T-cell (primary cell): ENCODE results near the gene ASPG. TPM values are rescaled to one million over a fixed set of nuclear protein-coding genes. Genes with fewer than 3 reads are reported as not detected.

Experiments
- ATAC-seq, 4 experiments: fragments of 200-7000 bp in 3 of 4; fragments of 150-1000 bp in 1 of 4; cut with Tn5 transposase; replicated peaks in 1 of 4; 1 replicate in 3 of 4; 2 replicates in 1 of 4; pipeline ENCODE4 v1.10.0; 2021; ENCODE audit warnings: moderate library complexity in 3 of 4, mild to moderate bottlenecking in 2 of 4, moderate number of reproducible peaks in 1 of 4
- CTCF ChIA-PET, 2 donors: fragments of 300-600 bp; sonication (Branson Sonifier 250); formaldehyde crosslinking; loops; one replicate each; lab custom pipeline; 2022; ENCODE audit warnings: antibody characterized with exemption in 2 of 2; lab: Charles Lee
- POLR2A ChIA-PET, 2 donors: fragments of 300-600 bp; sonication (Branson Sonifier 250); formaldehyde crosslinking; loops; one replicate each; lab custom pipeline; 2022; ENCODE audit warnings: antibody characterized with exemption in 2 of 2; lab: Charles Lee
- DNase-seq, 35 experiments: peaks; one replicate each; pipeline versions ENCODE4 v3.0.0 to v3.0.0-alpha.2; 2013 to 2023
- H3K27ac ChIP-seq: one replicate; pipeline ENCODE4 v1.5.1; 2013; ENCODE audit warnings: low read length
- H3K27me3 ChIP-seq, 2 experiments: replicated peaks in 1 of 2; 1 replicate in 1 of 2; 2 replicates in 1 of 2; pipeline versions ENCODE4 v1.6.1 to v1.7.0; 2013; ENCODE audit warnings: low read length in 1 of 2, mixed read lengths in 1 of 2; ENCODE audit not compliant: control insufficient read depth in 2 of 2, insufficient read depth in 2 of 2; ENCODE audit errors: extremely low read depth in 1 of 2
- H3K36me3 ChIP-seq, 2 donors: 1 replicate in 1 of 2; 2 replicates in 1 of 2; pipeline versions ENCODE4 v1.6.1 to v1.7.0; 2013; ENCODE audit warnings: low read length in 1 of 2; ENCODE audit not compliant: control insufficient read depth in 2 of 2, insufficient read depth in 1 of 2; ENCODE audit errors: extremely low read depth in 1 of 2
- H3K4me1 ChIP-seq, 2 experiments: 1 replicate in 1 of 2; 2 replicates in 1 of 2; pipeline versions ENCODE4 v1.6.1 to v1.7.0; 2013; ENCODE audit warnings: low read length in 2 of 2, mixed read lengths in 1 of 2; ENCODE audit not compliant: insufficient read depth in 2 of 2, control insufficient read depth in 1 of 2; ENCODE audit errors: extremely low read depth in 1 of 2
- H3K4me3 ChIP-seq, 2 donors: 1 replicate in 1 of 2; 2 replicates in 1 of 2; pipeline versions ENCODE4 v1.5.1 to v1.7.0; 2013; ENCODE audit warnings: mild to moderate bottlenecking in 2 of 2, low read length in 1 of 2, moderate library complexity in 1 of 2; ENCODE audit not compliant: control insufficient read depth in 1 of 2; ENCODE audit errors: extremely low read depth in 1 of 2
- H3K9me3 ChIP-seq: 2 replicates; pipeline ENCODE4 v1.7.0; 2013
- H3K27ac Mint-ChIP-seq, 2 donors: one replicate each; pipeline ENCODE4 v1.8.0; 2020 to 2021; ENCODE audit warnings: mild to moderate bottlenecking in 2 of 2, mixed read lengths in 2 of 2
- H3K27me3 Mint-ChIP-seq, 2 donors: one replicate each; pipeline ENCODE4 v1.8.0; 2021 to 2022; ENCODE audit warnings: mixed read lengths in 2 of 2
- H3K36me3 Mint-ChIP-seq: one replicate; pipeline ENCODE4 v1.8.0; 2021; ENCODE audit warnings: mixed read lengths
- H3K4me1 Mint-ChIP-seq, 3 donors: one replicate each; pipeline ENCODE4 v1.8.0; 2020 to 2022; ENCODE audit warnings: mixed read lengths in 3 of 3, mild to moderate bottlenecking in 1 of 3
- H3K4me3 Mint-ChIP-seq, 3 donors: one replicate each; pipeline ENCODE4 v1.8.0; 2020 to 2022; ENCODE audit warnings: mild to moderate bottlenecking in 3 of 3, mixed read lengths in 3 of 3, moderate library complexity in 3 of 3
- H3K9me3 Mint-ChIP-seq, 3 donors: one replicate each; pipeline ENCODE4 v1.8.0; 2020 to 2022; ENCODE audit warnings: mixed read lengths in 3 of 3
- WGBS: methylation state at CpG from one replicate; pipeline ENCODE4 v1.1.5; 2013; ENCODE audit warnings: missing lambda C conversion rate; ENCODE audit not compliant: insufficient coverage; 5-methylcytosine and 5-hydroxymethylcytosine counted together
- total RNA-seq, 35 experiments: library from RNA in 6 of 35; stranded (reverse) in 6 of 35; fragments of 120-200 nt in 1 of 35; gene quantifications; one replicate each; pipeline versions ENCODE4 v1.2.1 to v1.2.4 and lab custom pipeline; 2013 to 2026

The ASPG gene
- total RNA-seq, 5 donors from 2014 or later (not counting 1 experiment from before 2014, with no cell fraction given), result 0.26 to 0.57 (median 0.38) TPM; not detected in 2

DNA sequence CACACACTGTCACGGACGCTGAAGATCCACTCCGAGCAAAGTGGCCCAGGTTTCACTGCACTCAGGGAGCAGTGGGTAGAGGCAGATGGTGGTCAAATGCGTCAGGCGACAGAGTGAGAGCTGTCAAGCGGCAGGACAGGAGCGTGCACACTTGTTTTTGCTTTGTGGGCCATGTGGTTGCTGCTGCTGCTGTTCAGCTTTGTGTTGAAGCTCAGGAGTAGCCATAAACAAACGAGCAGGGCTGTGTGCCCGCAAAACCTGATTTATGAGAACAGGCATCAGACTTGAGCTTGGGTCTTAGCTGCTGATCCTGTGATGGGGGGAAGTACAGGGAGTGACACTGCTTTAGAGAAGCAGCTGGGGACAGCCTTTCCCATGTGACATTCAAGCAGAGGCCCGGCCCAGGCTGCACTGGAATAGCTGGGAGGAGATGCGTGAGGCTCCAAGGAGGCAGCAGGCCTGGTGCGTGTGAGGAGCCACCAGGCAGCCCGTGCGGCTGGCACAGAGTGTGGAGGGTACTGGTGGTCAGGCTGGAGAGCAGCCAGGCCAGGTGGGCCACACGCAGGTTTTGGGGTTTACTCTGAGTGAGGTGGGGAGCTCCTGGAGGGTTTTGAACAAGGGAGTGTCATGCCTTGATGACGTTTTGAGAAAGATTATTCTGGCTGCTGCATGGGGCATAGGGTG lies 31.1 kb upstream of the ASPG start:
- H3K4me3 ChIP-seq, result no peak overlapping the region
- Mint-ChIP-seq H3K36me3 (no peaks in the 10 kb centered on the region), H3K27ac (no peak overlapping the region), H3K27me3 (peaks cover 27 to 30% of the 10 kb centered on the region in 2 donors), H3K9me3 (no peaks in the 10 kb centered on the region), H3K4me1 (no peaks in the 10 kb centered on the region), H3K4me3 (no peak overlapping the region)
- no peaks in the 10 kb centered on the region for H3K36me3 ChIP-seq
- ChIA-PET POLR2A (no interaction called here), CTCF (interaction anchor here in 1 of 2 donors (0.6 kb wide), 1 partner anchor 151 kb away, joined by 3 read pairs; no protein-coding TSS in a partner anchor)
- DNase-seq (no peak), ATAC-seq (no peak)
- no peaks in the 10 kb centered on the region for H3K9me3 ChIP-seq
- no peaks in the 10 kb centered on the region for H3K4me1 ChIP-seq
- H3K27me3 ChIP-seq, result peaks cover 2 to 30% of the 10 kb centered on the region in 2 experiments
- WGBS, result 74% methylated on average over 16 of the region's 16 CpGs
- no peak overlapping the region for H3K27ac ChIP-seq

DNA sequence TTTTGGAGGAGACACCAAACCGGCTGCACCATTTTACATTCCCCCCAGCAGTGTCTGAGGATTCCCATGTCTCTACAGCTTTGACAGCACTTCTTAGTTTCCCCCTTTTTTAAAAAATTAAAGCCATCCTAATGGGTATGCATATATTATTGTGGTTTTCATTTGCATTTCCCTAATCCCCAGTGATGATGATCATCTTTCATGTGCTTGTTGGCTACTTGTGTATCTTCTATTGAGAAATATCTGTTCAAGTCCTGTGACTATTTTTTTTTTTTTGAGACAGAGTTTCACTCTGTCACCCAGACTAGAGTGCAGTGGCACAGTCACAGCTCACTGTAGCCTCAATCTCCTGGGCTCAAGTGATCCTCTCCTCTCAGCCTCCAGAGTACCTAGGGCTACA lies 23.2 kb upstream of the ASPG start:
- WGBS, result no CpG with 5 or more reads among the region's 1 CpG
- ChIA-PET POLR2A (no interaction called here), CTCF (no interaction called here)
- Histone ChIP-seq H3K4me3 (no peak overlapping the region), H3K4me1 (no peaks in the 10 kb centered on the region), H3K27ac (no peak overlapping the region), H3K27me3 (peaks cover 1 to 22% of the 10 kb centered on the region in 2 experiments), H3K36me3 (no peaks in the 10 kb centered on the region), H3K9me3 (no peaks in the 10 kb centered on the region)
- no peaks in the 10 kb centered on the region for H3K36me3 Mint-ChIP-seq
- no peaks in the 10 kb centered on the region for H3K4me1 Mint-ChIP-seq
- no peak overlapping the region for H3K4me3 Mint-ChIP-seq
- H3K9me3 Mint-ChIP-seq, result peaks cover 3 to 5% (median 3%) of the 10 kb centered on the region in 3 donors
- no peak for DNase-seq
- peaks cover 50 to 51% of the 10 kb centered on the region in 2 donors for H3K27me3 Mint-ChIP-seq
- no peak for ATAC-seq
- no peak overlapping the region for H3K27ac Mint-ChIP-seq

DNA sequence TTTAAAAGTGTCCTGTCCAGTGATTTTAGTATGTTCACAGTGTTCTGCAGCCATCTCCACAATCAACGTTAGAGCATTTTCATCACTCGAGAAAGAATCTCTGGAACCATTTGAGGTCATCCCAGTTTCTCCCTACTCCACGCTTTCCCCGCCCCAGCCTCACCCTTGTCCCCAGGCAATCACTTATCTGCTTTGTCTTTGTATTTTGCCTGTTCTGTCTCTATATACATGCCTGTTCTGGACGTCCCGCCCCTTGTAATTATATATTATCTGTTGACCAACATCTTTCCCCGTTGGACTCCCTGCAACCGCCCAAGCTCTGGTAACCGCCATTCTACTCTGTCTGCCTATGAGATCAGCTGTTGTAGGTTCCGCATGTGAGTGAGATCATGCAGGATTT lies 21.5 kb upstream of the ASPG start:
- Histone ChIP-seq H3K27ac (no peak overlapping the region), H3K4me3 (no peak overlapping the region)
- CTCF ChIA-PET, result no interaction called here

DNA sequence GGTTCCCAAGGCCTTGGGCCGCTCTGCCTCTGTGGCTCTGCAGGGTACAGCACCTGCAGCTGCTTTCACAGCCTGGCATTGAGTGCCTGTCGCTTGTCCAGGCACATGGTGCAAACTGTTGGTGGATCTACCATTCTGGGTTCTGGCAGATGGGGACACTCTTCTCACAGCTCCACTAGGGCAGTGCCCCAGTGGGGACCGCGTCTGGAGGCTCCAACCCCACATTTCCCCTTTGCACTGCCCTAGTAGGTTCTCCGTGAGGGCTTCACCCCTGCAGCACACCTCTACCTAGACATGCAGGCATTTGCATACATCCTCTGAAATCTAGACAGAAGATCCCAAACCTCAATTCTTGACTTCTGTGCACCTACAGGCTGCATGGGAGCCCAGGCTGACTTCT lies 19.2 kb upstream of the ASPG start:
- WGBS, result 73% methylated on average over 3 of the region's 5 CpGs
- H3K36me3 ChIP-seq, result no peaks in the 10 kb centered on the region
- ChIA-PET CTCF (no interaction called here), POLR2A (no interaction called here)
- no peak overlapping the region for H3K27ac Mint-ChIP-seq
- H3K9me3 Mint-ChIP-seq, result peaks cover 6 to 9% (median 7%) of the 10 kb centered on the region in 3 donors
- H3K4me3 Mint-ChIP-seq, result no peak overlapping the region
- DNase-seq (no peak), ATAC-seq (no peak)
- H3K27ac ChIP-seq, result no peak overlapping the region
- no peaks in the 10 kb centered on the region for H3K4me1 ChIP-seq
- H3K27me3 ChIP-seq, result peaks cover 0 to 46% of the 10 kb centered on the region in 2 experiments
- no peaks in the 10 kb centered on the region for H3K36me3 Mint-ChIP-seq
- no peak overlapping the region for H3K4me3 ChIP-seq
- no peaks in the 10 kb centered on the region for H3K4me1 Mint-ChIP-seq
- peaks cover 50 to 68% of the 10 kb centered on the region in 2 donors for H3K27me3 Mint-ChIP-seq
- no peaks in the 10 kb centered on the region for H3K9me3 ChIP-seq

More for the DNA sequence above, 21.5 kb upstream of the ASPG start:
- peaks cover 0 to 35% of the 10 kb centered on the region in 2 experiments for H3K27me3 ChIP-seq
- Mint-ChIP-seq H3K4me1 (no peaks in the 10 kb centered on the region), H3K27me3 (peaks cover 56 to 60% of the 10 kb centered on the region in 2 donors), H3K36me3 (no peaks in the 10 kb centered on the region), H3K27ac (peak overlapping the region in 1 of 2 donors; percentile 9), H3K9me3 (peaks cover 6 to 9% (median 7%) of the 10 kb centered on the region in 3 donors), H3K4me3 (no peak overlapping the region)
- POLR2A ChIA-PET, result no interaction called here
- H3K9me3 ChIP-seq, result no peaks in the 10 kb centered on the region
- ATAC-seq (no peak), DNase-seq (no peak)
- 87% methylated on average over 8 of the region's 10 CpGs for WGBS
- no peaks in the 10 kb centered on the region for H3K4me1 ChIP-seq
- no peaks in the 10 kb centered on the region for H3K36me3 ChIP-seq

DNA sequence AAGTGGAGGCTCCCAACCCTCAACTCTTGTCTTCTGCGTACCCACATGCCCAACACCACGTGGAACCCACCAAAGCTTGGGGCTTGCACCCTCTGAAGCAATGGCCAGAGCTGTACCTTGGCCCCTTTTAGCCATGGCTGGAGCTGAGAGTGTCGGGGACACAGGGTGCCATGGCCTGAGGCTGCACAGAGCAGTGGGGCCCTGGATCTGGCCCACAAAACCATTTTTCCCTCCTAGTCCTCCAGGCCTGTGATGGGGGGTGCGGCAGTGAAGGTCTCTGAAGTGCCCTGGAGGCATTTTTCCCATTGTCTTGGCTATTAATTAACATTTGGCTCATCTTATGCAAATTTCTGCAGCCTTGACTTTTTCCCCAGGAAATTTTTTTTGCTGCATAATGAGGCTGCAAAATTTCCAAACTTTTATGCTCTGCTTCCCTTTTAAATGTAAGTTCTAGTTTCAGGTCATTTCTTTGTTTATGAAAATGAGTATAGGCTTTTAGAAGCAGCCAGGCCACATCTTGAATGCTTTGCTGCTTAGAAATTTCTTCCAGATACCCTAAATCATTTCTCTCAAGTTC lies 18.7 kb upstream of the ASPG start:
- Histone ChIP-seq H3K36me3 (no peaks in the 10 kb centered on the region), H3K27ac (no peak overlapping the region), H3K9me3 (no peaks in the 10 kb centered on the region), H3K4me1 (no peaks in the 10 kb centered on the region), H3K4me3 (no peak overlapping the region), H3K27me3 (peaks cover 0 to 46% of the 10 kb centered on the region in 2 experiments)
- 60% methylated on average over 3 of the region's 4 CpGs for WGBS
- Mint-ChIP-seq H3K4me3 (no peak overlapping the region), H3K27me3 (peaks cover 45 to 66% of the 10 kb centered on the region in 2 donors), H3K4me1 (no peaks in the 10 kb centered on the region), H3K27ac (no peak overlapping the region), H3K9me3 (peaks cover 6 to 9% (median 7%) of the 10 kb centered on the region in 3 donors), H3K36me3 (no peaks in the 10 kb centered on the region)
- ATAC-seq (no peak), DNase-seq (no peak)
- ChIA-PET CTCF (no interaction called here), POLR2A (no interaction called here)

DNA sequence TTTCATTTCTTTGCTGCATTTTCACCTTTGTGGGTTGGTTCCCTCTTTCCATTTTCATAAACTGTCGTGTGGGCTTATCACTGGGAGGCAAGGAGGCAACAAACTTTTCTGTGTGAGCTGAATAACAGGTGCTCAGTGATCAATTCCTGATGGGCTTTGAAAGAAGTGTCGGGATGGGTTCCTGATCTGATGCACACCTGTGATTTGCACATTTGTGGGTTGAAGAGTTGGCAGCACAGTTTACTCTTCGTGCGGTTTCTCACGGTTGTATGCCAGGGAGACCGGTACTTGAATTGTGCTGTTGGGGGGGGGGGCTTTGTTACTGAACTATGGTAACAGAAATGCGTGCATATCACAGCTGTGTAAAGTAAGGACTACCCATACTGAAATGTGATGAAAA lies 16.0 kb upstream of the ASPG start:
- Histone ChIP-seq H3K27me3 (peaks cover 0 to 37% of the 10 kb centered on the region in 2 experiments), H3K4me3 (no peak overlapping the region), H3K9me3 (no peaks in the 10 kb centered on the region), H3K4me1 (no peaks in the 10 kb centered on the region), H3K36me3 (no peaks in the 10 kb centered on the region), H3K27ac (no peak overlapping the region)
- DNase-seq (no peak), ATAC-seq (no peak)
- Mint-ChIP-seq H3K4me1 (no peaks in the 10 kb centered on the region), H3K4me3 (no peak overlapping the region), H3K27ac (no peak overlapping the region), H3K36me3 (peaks cover 3% of the 10 kb centered on the region), H3K27me3 (peaks cover 24 to 42% of the 10 kb centered on the region in 2 donors), H3K9me3 (peaks cover 16 to 23% (median 16%) of the 10 kb centered on the region in 3 donors)
- ChIA-PET CTCF (no interaction called here), POLR2A (no interaction called here)
- 95% methylated on average over 5 of the region's 7 CpGs for WGBS
